Measurements from ENCODE around the gene QKI.

DNA sequence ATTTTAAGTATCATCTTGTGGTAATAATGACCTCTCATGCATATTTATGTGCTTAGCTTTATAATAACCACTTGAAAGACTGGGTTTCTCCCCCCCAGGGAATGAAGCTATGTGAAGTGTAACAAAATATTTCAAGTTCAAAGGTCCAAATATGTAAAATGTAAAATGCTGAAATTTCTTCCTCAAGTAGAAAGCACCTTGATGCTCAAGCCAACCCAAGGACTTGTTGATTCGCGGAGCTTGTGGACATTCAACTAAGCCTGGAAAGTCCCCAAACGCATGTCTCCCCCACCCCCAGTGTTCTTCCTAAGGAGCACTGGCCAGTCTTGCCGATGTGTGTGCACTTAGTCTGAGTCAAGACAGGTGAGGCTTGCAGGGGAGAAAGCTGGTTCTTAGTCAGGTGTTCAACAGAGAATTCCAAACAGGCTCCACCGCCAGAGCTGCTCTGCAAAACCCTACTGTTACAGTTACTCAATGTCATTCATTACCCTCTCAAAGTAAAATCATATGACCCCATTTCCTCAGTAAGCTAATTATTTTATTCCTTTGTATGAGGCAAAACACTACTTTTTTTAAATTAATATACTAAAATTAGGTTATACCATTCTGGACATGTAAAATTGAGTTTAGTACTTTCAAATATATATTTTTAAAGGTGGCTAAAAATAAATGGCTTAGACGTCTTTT lies 46.9 kb upstream of the QKI start:
- TF ChIP-seq, protein P1, sequence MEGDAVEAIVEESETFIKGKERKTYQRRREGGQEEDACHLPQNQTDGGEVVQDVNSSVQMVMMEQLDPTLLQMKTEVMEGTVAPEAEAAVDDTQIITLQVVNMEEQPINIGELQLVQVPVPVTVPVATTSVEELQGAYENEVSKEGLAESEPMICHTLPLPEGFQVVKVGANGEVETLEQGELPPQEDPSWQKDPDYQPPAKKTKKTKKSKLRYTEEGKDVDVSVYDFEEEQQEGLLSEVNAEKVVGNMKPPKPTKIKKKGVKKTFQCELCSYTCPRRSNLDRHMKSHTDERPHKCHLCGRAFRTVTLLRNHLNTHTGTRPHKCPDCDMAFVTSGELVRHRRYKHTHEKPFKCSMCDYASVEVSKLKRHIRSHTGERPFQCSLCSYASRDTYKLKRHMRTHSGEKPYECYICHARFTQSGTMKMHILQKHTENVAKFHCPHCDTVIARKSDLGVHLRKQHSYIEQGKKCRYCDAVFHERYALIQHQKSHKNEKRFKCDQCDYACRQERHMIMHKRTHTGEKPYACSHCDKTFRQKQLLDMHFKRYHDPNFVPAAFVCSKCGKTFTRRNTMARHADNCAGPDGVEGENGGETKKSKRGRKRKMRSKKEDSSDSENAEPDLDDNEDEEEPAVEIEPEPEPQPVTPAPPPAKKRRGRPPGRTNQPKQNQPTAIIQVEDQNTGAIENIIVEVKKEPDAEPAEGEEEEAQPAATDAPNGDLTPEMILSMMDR (conservative IDR thresholded peaks at IDR 0.05; ENCODE audit: low read length), result no peak
- no peak for TF ChIP-seq EZH2phosphoT487 (IDR thresholded peaks at IDR 0.05; ENCODE audit: borderline replicate concordance)
